Naive thymus-derived CD4-positive, alpha-beta T cell (primary cell): ENCODE measurements around the gene KCNA3. TPM values are rescaled to one million over a fixed set of nuclear protein-coding genes. Genes with fewer than 3 reads are reported as not detected.

Experiments
- ATAC-seq: fragments of 150-1000 bp; cut with Tn5 transposase; 2 replicates; pipeline ENCODE4 v1.10.0; 2021; ENCODE audit warnings: mild to moderate bottlenecking, moderate library complexity
- CTCF ChIA-PET: fragments of 350-600 bp; sonication (Branson Sonifier 250); formaldehyde crosslinking; loops from one replicate; lab custom pipeline; 2021; ENCODE audit warnings: antibody characterized with exemption; lab: Charles Lee
- POLR2A ChIA-PET: fragments of 350-600 bp; sonication (Branson Sonifier 250); formaldehyde crosslinking; loops from one replicate; lab custom pipeline; 2021; ENCODE audit warnings: antibody characterized with exemption, inconsistent platforms; lab: Charles Lee
- DNase-seq, 9 donors: peaks; one replicate each; pipeline versions ENCODE4 v3.0.0 to v3.0.0-alpha.2; 2020 to 2022; ENCODE audit warnings: mixed read lengths in 1 of 9
- H3K27ac ChIP-seq: one replicate; pipeline ENCODE4 v1.7.0; 2013; ENCODE audit warnings: mild to moderate bottlenecking, low read depth, low read length, moderate library complexity
- H3K27me3 ChIP-seq, 2 donors: one replicate each; pipeline ENCODE4 v1.7.0; 2013; ENCODE audit warnings: low read length in 2 of 2, mild to moderate bottlenecking in 2 of 2, moderate library complexity in 2 of 2; ENCODE audit not compliant: control insufficient read depth in 2 of 2, insufficient read depth in 2 of 2
- H3K36me3 ChIP-seq, 3 experiments: 1 replicate in 2 of 3; 2 replicates in 1 of 3; pipeline ENCODE4 v1.7.0; 2013; ENCODE audit warnings: low read length in 3 of 3, mild to moderate bottlenecking in 3 of 3, moderate library complexity in 1 of 3; ENCODE audit not compliant: insufficient read depth in 3 of 3, control insufficient read depth in 2 of 3
- H3K4me1 ChIP-seq, 2 donors: one replicate each; pipeline ENCODE4 v1.7.0; 2013; ENCODE audit warnings: low read length in 2 of 2, mild to moderate bottlenecking in 2 of 2, moderate library complexity in 1 of 2; ENCODE audit not compliant: control insufficient read depth in 2 of 2, insufficient read depth in 2 of 2
- H3K4me3 ChIP-seq: 2 replicates; pipeline ENCODE4 v1.7.0; 2013; ENCODE audit warnings: mild to moderate bottlenecking, low read length
- H3K9me3 ChIP-seq, 3 experiments: 1 replicate in 2 of 3; 2 replicates in 1 of 3; pipeline ENCODE4 v1.7.0; 2013; ENCODE audit warnings: low read length in 3 of 3; ENCODE audit not compliant: control insufficient read depth in 2 of 3
- H3K27ac Mint-ChIP-seq, 9 donors: one replicate each; pipeline ENCODE4 v1.8.0; 2020 to 2022; ENCODE audit warnings: mixed read lengths in 9 of 9, mild to moderate bottlenecking in 8 of 9, moderate library complexity in 5 of 9, inconsistent platforms in 2 of 9
- H3K27me3 Mint-ChIP-seq, 5 donors: one replicate each; pipeline ENCODE4 v1.8.0; 2021 to 2022; ENCODE audit warnings: mixed read lengths in 5 of 5, mild to moderate bottlenecking in 1 of 5
- H3K36me3 Mint-ChIP-seq, 5 donors: one replicate each; pipeline ENCODE4 v1.8.0; 2020 to 2022; ENCODE audit warnings: mixed read lengths in 5 of 5, mild to moderate bottlenecking in 3 of 5, inconsistent platforms in 1 of 5
- H3K4me1 Mint-ChIP-seq, 7 donors: one replicate each; pipeline ENCODE4 v1.8.0; 2020 to 2022; ENCODE audit warnings: mixed read lengths in 7 of 7, mild to moderate bottlenecking in 3 of 7, inconsistent platforms in 1 of 7
- H3K4me3 Mint-ChIP-seq, 10 donors: one replicate each; pipeline ENCODE4 v1.8.0; 2020 to 2022; ENCODE audit warnings: mild to moderate bottlenecking in 10 of 10, mixed read lengths in 10 of 10, moderate library complexity in 6 of 10, inconsistent platforms in 2 of 10
- H3K9me3 Mint-ChIP-seq, 11 donors: one replicate each; pipeline ENCODE4 v1.8.0; 2020 to 2022; ENCODE audit warnings: mixed read lengths in 11 of 11, mild to moderate bottlenecking in 4 of 11, inconsistent platforms in 1 of 11, moderate library complexity in 1 of 11
- intact Hi-C, 2 donors: fragments of 100-400 bp; cut with micrococcal nuclease; formaldehyde crosslinking; loops; one replicate each; pipeline ENCODE4 v1.15.1; 2023
- polyA plus RNA-seq, 2 donors: library from polyadenylated mRNA; unstranded; fragments of 300-500 nt; fragmentation: Illumina TruSeq; gene quantifications; one replicate each; pipeline ENCODE4 v1.2.3, GENCODE V29; 2021
- total RNA-seq, 6 experiments: library from RNA in 5 of 6; stranded (reverse) in 5 of 6; gene quantifications; 1 replicate in 5 of 6; 2 replicates in 1 of 6; pipeline ENCODE4 v1.2.3 and lab custom pipeline; 2021 to 2026

The KCNA3 gene
- total and polyA plus RNA-seq, 7 experiments from 2014 or later: 74.1 to 115 (median 108) TPM

- peaks cover 0 to 8% of the 10 kb centered on the region in 2 donors for H3K4me1 ChIP-seq
- no peak overlapping the region for H3K27ac ChIP-seq
- H3K4me1 Mint-ChIP-seq: peaks cover 6 to 31% (median 19%) of the 10 kb centered on the region in 7 donors
- peaks cover 0 to 17% (median 0%) of the 10 kb centered on the region in 11 donors for H3K9me3 Mint-ChIP-seq
- peaks cover 0 to 10% (median 3%) of the 10 kb centered on the region in 5 donors for H3K36me3 Mint-ChIP-seq
- H3K9me3 ChIP-seq: no peaks in the 10 kb centered on the region
- ATAC-seq (no peak), DNase-seq (no peak)
- CTCF ChIA-PET: interaction anchor here (1.4 kb wide), 1 partner anchor 11 kb away, joined by 3 read pairs; no protein-coding TSS in a partner anchor
- H3K27me3 Mint-ChIP-seq: peaks cover 0 to 6% (median 0%) of the 10 kb centered on the region in 5 donors
- no peak overlapping the region for H3K4me3 Mint-ChIP-seq
- POLR2A ChIA-PET: no interaction called here
- H3K27ac Mint-ChIP-seq: peak overlapping the region in 1 of 9 donors; percentile 2
- H3K4me3 ChIP-seq: no peak overlapping the region
- no peaks in the 10 kb centered on the region for H3K36me3 ChIP-seq
- intact Hi-C loops: no loop called here
- H3K27me3 ChIP-seq: no peaks in the 10 kb centered on the region
Observed at GRCh38 chr1:110713221-110713620, 38.5 kb upstream of the KCNA3 start.

- CTCF ChIA-PET: interaction anchor here (1.0 to 1.1 kb wide), 2 partner anchors 71 to 90 kb away, joined by 3 read pairs; no protein-coding TSS in a partner anchor
- Mint-ChIP-seq H3K27ac (no peak overlapping the region), H3K9me3 (peaks cover 0 to 17% (median 0%) of the 10 kb centered on the region in 11 donors), H3K27me3 (peaks cover 0 to 8% (median 0%) of the 10 kb centered on the region in 5 donors), H3K4me3 (no peak overlapping the region), H3K36me3 (peaks cover 0 to 14% (median 3%) of the 10 kb centered on the region in 5 donors), H3K4me1 (peaks cover 6 to 31% (median 19%) of the 10 kb centered on the region in 7 donors)
- H3K4me1 ChIP-seq: peaks cover 0 to 8% of the 10 kb centered on the region in 2 donors
- ATAC-seq (no peak), DNase-seq (no peak)
- POLR2A ChIA-PET: interaction anchor here (0.6 kb wide), 1 partner anchor 11 kb away, joined by 6 read pairs; no protein-coding TSS in a partner anchor
- no peak overlapping the region for H3K4me3 ChIP-seq
- no peak overlapping the region for H3K27ac ChIP-seq
- no peaks in the 10 kb centered on the region for H3K27me3 ChIP-seq
- intact Hi-C loops: no loop called here
- H3K36me3 ChIP-seq: no peaks in the 10 kb centered on the region
- H3K9me3 ChIP-seq: no peaks in the 10 kb centered on the region
Observed at GRCh38 chr1:110710314-110710713, 35.6 kb upstream of the KCNA3 start.

GRCh38 chr1:110708974-110709440, 34.3 kb upstream of the KCNA3 start:
- no peak for DNase-seq
- CTCF ChIA-PET: interaction anchor here (0.7 to 1.0 kb wide), 2 partner anchors 19 to 89 kb away, joined by 3 read pairs; no protein-coding TSS in a partner anchor
- Histone ChIP-seq H3K36me3 (no peaks in the 10 kb centered on the region), H3K27me3 (no peaks in the 10 kb centered on the region), H3K27ac (no peak overlapping the region), H3K4me3 (no peak overlapping the region), H3K4me1 (peaks cover 0 to 8% of the 10 kb centered on the region in 2 donors), H3K9me3 (no peaks in the 10 kb centered on the region)
- Mint-ChIP-seq H3K27me3 (peaks cover 0 to 8% (median 0%) of the 10 kb centered on the region in 5 donors), H3K36me3 (peaks cover 0 to 14% (median 3%) of the 10 kb centered on the region in 5 donors), H3K9me3 (peaks cover 0 to 17% (median 0%) of the 10 kb centered on the region in 11 donors), H3K4me1 (peaks cover 6 to 27% (median 19%) of the 10 kb centered on the region in 7 donors), H3K27ac (peak overlapping the region in 1 of 9 donors; percentile 1), H3K4me3 (peak overlapping the region in 1 of 10 donors; percentile 34)
- POLR2A ChIA-PET: interaction anchor here (0.7 to 1.0 kb wide), 2 partner anchors 14 to 500 kb away, joined by 3 read pairs; no protein-coding TSS in a partner anchor
- peak; percentile 41 for ATAC-seq
- intact Hi-C loops: no loop called here

- no peak for DNase-seq
Observed at GRCh38 chr1:110707232-110707631, 32.5 kb upstream of the KCNA3 start.

GRCh38 chr1:110706621-110707020, 31.9 kb upstream of the KCNA3 start:
- H3K27me3 ChIP-seq: no peaks in the 10 kb centered on the region
- Mint-ChIP-seq H3K27ac (no peak overlapping the region), H3K36me3 (peaks cover 0 to 8% (median 0%) of the 10 kb centered on the region in 5 donors), H3K27me3 (peaks cover 0 to 8% (median 0%) of the 10 kb centered on the region in 5 donors), H3K9me3 (peaks cover 0 to 6% (median 0%) of the 10 kb centered on the region in 11 donors), H3K4me1 (peaks cover 5 to 7% (median 6%) of the 10 kb centered on the region in 7 donors), H3K4me3 (no peak overlapping the region)
- no peak for ATAC-seq
- CTCF ChIA-PET: interaction anchor here (1.1 kb wide), 1 partner anchor 33 kb away, joined by 3 read pairs; no protein-coding TSS in a partner anchor
- H3K4me1 ChIP-seq: peaks cover 0 to 7% of the 10 kb centered on the region in 2 donors
- no peak overlapping the region for H3K4me3 ChIP-seq
- DNase-seq: no peak
- no peak overlapping the region for H3K27ac ChIP-seq
- intact Hi-C loops: no loop called here
- POLR2A ChIA-PET: interaction anchor here (0.7 kb wide), 1 partner anchor 1282 kb away, joined by 3 read pairs; no protein-coding TSS in a partner anchor
- no peaks in the 10 kb centered on the region for H3K36me3 ChIP-seq
- no peaks in the 10 kb centered on the region for H3K9me3 ChIP-seq

More at GRCh38 chr1:110707232-110707631, 32.5 kb upstream of the KCNA3 start:
- Mint-ChIP-seq H3K9me3 (peaks cover 0 to 6% (median 0%) of the 10 kb centered on the region in 11 donors), H3K27ac (peak overlapping the region in 1 of 9 donors; percentile 6), H3K36me3 (peaks cover 0 to 8% (median 0%) of the 10 kb centered on the region in 5 donors), H3K27me3 (peaks cover 0 to 8% (median 0%) of the 10 kb centered on the region in 5 donors), H3K4me1 (peaks cover 6 to 12% (median 12%) of the 10 kb centered on the region in 7 donors), H3K4me3 (no peak overlapping the region)
- Histone ChIP-seq H3K4me1 (peaks cover 0 to 8% of the 10 kb centered on the region in 2 donors), H3K27me3 (no peaks in the 10 kb centered on the region), H3K9me3 (no peaks in the 10 kb centered on the region), H3K36me3 (no peaks in the 10 kb centered on the region), H3K4me3 (no peak overlapping the region), H3K27ac (no peak overlapping the region)
- ChIA-PET CTCF (interaction anchor here (1.1 kb wide), 1 partner anchor 33 kb away, joined by 3 read pairs; no protein-coding TSS in a partner anchor), POLR2A (no interaction called here)
- ATAC-seq: no peak
- intact Hi-C loops: no loop called here

- H3K27ac ChIP-seq: no peak overlapping the region
- intact Hi-C loops: no loop called here
- DNase-seq (no peak), ATAC-seq (no peak)
- no peaks in the 10 kb centered on the region for H3K9me3 ChIP-seq
- ChIA-PET POLR2A (no interaction called here), CTCF (interaction anchor here (0.8 kb wide), 1 partner anchor 10 kb away, joined by 3 read pairs; no protein-coding TSS in a partner anchor)
- H3K36me3 ChIP-seq: no peaks in the 10 kb centered on the region
- H3K27me3 Mint-ChIP-seq: peaks cover 0 to 6% (median 0%) of the 10 kb centered on the region in 5 donors
- no peak overlapping the region for H3K4me3 ChIP-seq
- H3K4me1 ChIP-seq: no peaks in the 10 kb centered on the region
- H3K4me3 Mint-ChIP-seq: no peak overlapping the region
- H3K9me3 Mint-ChIP-seq: no peaks in the 10 kb centered on the region
- H3K27me3 ChIP-seq: no peaks in the 10 kb centered on the region
- H3K27ac Mint-ChIP-seq: no peak overlapping the region
- H3K36me3 Mint-ChIP-seq: peaks cover 0 to 4% (median 0%) of the 10 kb centered on the region in 5 donors
- H3K4me1 Mint-ChIP-seq: peaks cover 0 to 7% (median 0%) of the 10 kb centered on the region in 7 donors
Observed at GRCh38 chr1:110702260-110702659, 27.5 kb upstream of the KCNA3 start.
